ENCODE data around the gene OSER1.

The OSER1 gene

DNA sequence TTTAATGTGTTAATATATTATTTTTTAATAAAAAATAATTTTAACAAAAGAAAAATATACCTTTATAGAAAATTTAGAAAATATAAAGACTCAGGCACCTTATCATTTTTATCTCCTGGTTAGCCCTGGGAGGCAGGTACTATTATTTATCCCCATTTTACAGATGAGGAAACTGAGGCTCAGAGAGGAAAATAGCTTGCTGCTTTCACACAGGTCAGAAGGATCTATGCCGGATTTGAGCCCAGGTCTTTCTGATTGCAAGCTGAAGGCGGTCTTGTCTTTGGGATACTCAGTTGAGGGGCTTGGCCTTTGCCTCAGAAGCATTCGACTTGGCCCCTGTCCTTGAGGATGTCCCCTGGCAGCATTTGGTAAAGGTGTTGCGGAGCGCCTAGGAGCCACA is 11.5 kb upstream of the OSER1 start:
- Histone ChIP-seq H3K4me2 (ENCODE audit: low read depth, low read length, poor library complexity, severe bottlenecking) (no peak overlapping the region), H2AFZ (ENCODE audit: low read length) (no peak overlapping the region), H3K9ac (ENCODE audit: low read depth, low read length, poor library complexity, severe bottlenecking) (no peak overlapping the region), H3K9me2 (replicated peaks; ENCODE audit: low read depth, low read length) (no peaks in the 10 kb centered on the region), H3K36me3 (ENCODE audit: insufficient read depth, low read length) (no peaks in the 10 kb centered on the region), H4K20me1 (ENCODE audit: insufficient read depth, low read length, poor library complexity, severe bottlenecking) (no peaks in the 10 kb centered on the region), H3F3A (ENCODE audit: low read depth) (peaks cover 6% of the 10 kb centered on the region; the same call in 1 of the 2 replicates), H3K79me2 (ENCODE audit: insufficient read depth, low read length) (no peaks in the 10 kb centered on the region), H3K9me3 (ENCODE audit: insufficient read depth, low read depth, low read length) (no peaks in the 10 kb centered on the region), H3K4me3 (ENCODE audit: low read length, poor library complexity, severe bottlenecking) (no peak overlapping the region), H3K4me1 (ENCODE audit: insufficient read depth, low read length, poor library complexity, severe bottlenecking) (peaks cover 20% of the 10 kb centered on the region), H3K27me3 (ENCODE audit: insufficient read depth, low read length, poor library complexity, severe bottlenecking) (no peaks in the 10 kb centered on the region)
- no peak for TF ChIP-seq EZH2phosphoT487 (IDR thresholded peaks at IDR 0.05; ENCODE audit: borderline replicate concordance)
- TF ChIP-seq, protein P1, sequence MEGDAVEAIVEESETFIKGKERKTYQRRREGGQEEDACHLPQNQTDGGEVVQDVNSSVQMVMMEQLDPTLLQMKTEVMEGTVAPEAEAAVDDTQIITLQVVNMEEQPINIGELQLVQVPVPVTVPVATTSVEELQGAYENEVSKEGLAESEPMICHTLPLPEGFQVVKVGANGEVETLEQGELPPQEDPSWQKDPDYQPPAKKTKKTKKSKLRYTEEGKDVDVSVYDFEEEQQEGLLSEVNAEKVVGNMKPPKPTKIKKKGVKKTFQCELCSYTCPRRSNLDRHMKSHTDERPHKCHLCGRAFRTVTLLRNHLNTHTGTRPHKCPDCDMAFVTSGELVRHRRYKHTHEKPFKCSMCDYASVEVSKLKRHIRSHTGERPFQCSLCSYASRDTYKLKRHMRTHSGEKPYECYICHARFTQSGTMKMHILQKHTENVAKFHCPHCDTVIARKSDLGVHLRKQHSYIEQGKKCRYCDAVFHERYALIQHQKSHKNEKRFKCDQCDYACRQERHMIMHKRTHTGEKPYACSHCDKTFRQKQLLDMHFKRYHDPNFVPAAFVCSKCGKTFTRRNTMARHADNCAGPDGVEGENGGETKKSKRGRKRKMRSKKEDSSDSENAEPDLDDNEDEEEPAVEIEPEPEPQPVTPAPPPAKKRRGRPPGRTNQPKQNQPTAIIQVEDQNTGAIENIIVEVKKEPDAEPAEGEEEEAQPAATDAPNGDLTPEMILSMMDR (conservative IDR thresholded peaks at IDR 0.05; ENCODE audit: low read length): no peak

GRCh38 chr20:44221368-44221954 is 10.9 kb upstream of the OSER1 start:
- TF ChIP-seq EZH2phosphoT487 (IDR thresholded peaks at IDR 0.05; ENCODE audit: borderline replicate concordance): no peak
- TF ChIP-seq, protein P1 (conservative IDR thresholded peaks at IDR 0.05; ENCODE audit: low read length): no peak
- H3K79me2 ChIP-seq (ENCODE audit: insufficient read depth, low read length): no peaks in the 10 kb centered on the region
- H3K9ac ChIP-seq (ENCODE audit: low read depth, low read length, poor library complexity, severe bottlenecking): no peak overlapping the region
- no peak overlapping the region for H3K4me2 ChIP-seq (ENCODE audit: low read depth, low read length, poor library complexity, severe bottlenecking)
- H3K4me3 ChIP-seq (ENCODE audit: low read length, poor library complexity, severe bottlenecking): no peak overlapping the region
- no peaks in the 10 kb centered on the region for H4K20me1 ChIP-seq (ENCODE audit: insufficient read depth, low read length, poor library complexity, severe bottlenecking)
- no peaks in the 10 kb centered on the region for H3K36me3 ChIP-seq (ENCODE audit: insufficient read depth, low read length)
- H3K4me1 ChIP-seq (ENCODE audit: insufficient read depth, low read length, poor library complexity, severe bottlenecking): peaks cover 24% of the 10 kb centered on the region
- no peaks in the 10 kb centered on the region for H3K9me3 ChIP-seq (ENCODE audit: insufficient read depth, low read depth, low read length)
- peaks cover 6% of the 10 kb centered on the region; the same call in 1 of the 2 replicates for H3F3A ChIP-seq (ENCODE audit: low read depth)
- no peak overlapping the region for H2AFZ ChIP-seq (ENCODE audit: low read length)
- H3K27me3 ChIP-seq (ENCODE audit: insufficient read depth, low read length, poor library complexity, severe bottlenecking): no peaks in the 10 kb centered on the region
- H3K9me2 ChIP-seq (replicated peaks; ENCODE audit: low read depth, low read length): no peaks in the 10 kb centered on the region

DNA sequence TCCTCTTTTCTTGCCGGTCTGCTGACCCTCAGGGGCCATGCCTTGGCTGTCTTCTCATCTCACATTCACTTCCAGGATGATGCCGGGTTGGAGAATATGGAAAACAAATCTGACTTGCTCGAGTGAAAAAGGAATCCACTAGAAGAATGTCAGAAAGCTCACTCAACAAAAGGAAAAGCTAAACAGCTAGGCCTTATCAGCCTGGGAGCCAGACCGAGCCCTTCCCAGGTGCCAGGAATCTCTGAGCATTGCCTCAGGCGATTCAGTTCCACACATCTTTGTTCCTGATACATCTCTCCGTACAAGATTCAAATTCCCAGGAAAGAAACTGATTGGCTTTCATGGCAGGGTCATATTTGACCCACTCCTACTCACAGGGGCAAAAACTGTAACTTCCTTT is 9.2 kb upstream of the OSER1 start:
- no peaks in the 10 kb centered on the region for H3K27me3 ChIP-seq (ENCODE audit: insufficient read depth, low read length, poor library complexity, severe bottlenecking)
- no peak overlapping the region for H2AFZ ChIP-seq (ENCODE audit: low read length)
- no peak overlapping the region for H3K9ac ChIP-seq (ENCODE audit: low read depth, low read length, poor library complexity, severe bottlenecking)
- no peaks in the 10 kb centered on the region for H3K36me3 ChIP-seq (ENCODE audit: insufficient read depth, low read length)
- H3K4me3 ChIP-seq (ENCODE audit: low read length, poor library complexity, severe bottlenecking): no peak overlapping the region
- TF ChIP-seq, protein P1 (conservative IDR thresholded peaks at IDR 0.05; ENCODE audit: low read length): no peak
- TF ChIP-seq EZH2phosphoT487 (IDR thresholded peaks at IDR 0.05; ENCODE audit: borderline replicate concordance): no peak
- H3K9me2 ChIP-seq (replicated peaks; ENCODE audit: low read depth, low read length): no peaks in the 10 kb centered on the region
- H3K4me2 ChIP-seq (ENCODE audit: low read depth, low read length, poor library complexity, severe bottlenecking): peak overlapping the region; percentile 91
- H4K20me1 ChIP-seq (ENCODE audit: insufficient read depth, low read length, poor library complexity, severe bottlenecking): no peaks in the 10 kb centered on the region
- peaks cover 6% of the 10 kb centered on the region; the same call in 1 of the 2 replicates for H3F3A ChIP-seq (ENCODE audit: low read depth)
- peaks cover 24% of the 10 kb centered on the region for H3K4me1 ChIP-seq (ENCODE audit: insufficient read depth, low read length, poor library complexity, severe bottlenecking)
- no peaks in the 10 kb centered on the region for H3K79me2 ChIP-seq (ENCODE audit: insufficient read depth, low read length)
- no peaks in the 10 kb centered on the region for H3K9me3 ChIP-seq (ENCODE audit: insufficient read depth, low read depth, low read length)

Data from Loucy (cell line).